HG03095 (cell line): ENCODE measurements around the gene TEX35.

Experiments
- ATAC-seq: cut with Tn5 transposase; IDR thresholded peaks from one replicate; pipeline ENCODE4 v1.9.1; 2021; ENCODE audit warnings: moderate library complexity; ENCODE audit not compliant: unreplicated experiment

TEX35 gene

GRCh38 chr1:178513278-178513983 lies 522 bp downstream of the TEX35 start:
- no peak for ATAC-seq

- no peak for ATAC-seq
These were observed 3.2 kb downstream of the TEX35 start for GRCh38 chr1:178516110-178516509.

GRCh38 chr1:178518894-178519293 lies 6.0 kb downstream of the TEX35 start:
- ATAC-seq = no peak

GRCh38 chr1:178520803-178521202 lies 7.9 kb downstream of the TEX35 start:
- ATAC-seq = no peak

GRCh38 chr1:178521241-178521640 lies 8.3 kb downstream of the TEX35 start:
- no peak for ATAC-seq

GRCh38 chr1:178527117-178527516 lies 14.2 kb downstream of the TEX35 start:
- ATAC-seq = no peak

- ATAC-seq = no peak
These were observed 15.5 kb downstream of the TEX35 start for GRCh38 chr1:178528228-178528952.

GRCh38 chr1:178528953-178529335 lies 16.0 kb downstream of the TEX35 start:
- ATAC-seq = no peak

GRCh38 chr1:178529364-178530036 lies 16.6 kb downstream of the TEX35 start:
- no peak for ATAC-seq

- ATAC-seq = no peak
These were observed 17.1 kb downstream of the TEX35 start for GRCh38 chr1:178530037-178530402.

GRCh38 chr1:178530502-178530901 lies 17.6 kb downstream of the TEX35 start:
- ATAC-seq = no peak

- ATAC-seq = no peak
These were observed 19.0 kb downstream of the TEX35 start for GRCh38 chr1:178531887-178532286.

GRCh38 chr1:178532392-178532791 lies 19.5 kb downstream of the TEX35 start:
- peak; percentile 85 for ATAC-seq

GRCh38 chr1:178533121-178533946 lies 20.4 kb downstream of the TEX35 start:
- no peak for ATAC-seq

GRCh38 chr1:178534137-178534868 lies 21.4 kb downstream of the TEX35 start:
- no peak for ATAC-seq

GRCh38 chr1:178536329-178536728 lies 23.4 kb downstream of the TEX35 start:
- ATAC-seq = no peak

- ATAC-seq = no peak
These were observed 24.0 kb downstream of the TEX35 start for GRCh38 chr1:178536844-178537371.

GRCh38 chr1:178537382-178538090 lies 24.6 kb downstream of the TEX35 start:
- no peak for ATAC-seq

GRCh38 chr1:178538192-178538916 lies 25.4 kb downstream of the TEX35 start:
- ATAC-seq = no peak
